ENCODE measurements around the gene IDH3A. TPM values are rescaled to one million over a fixed set of nuclear protein-coding genes. Genes with fewer than 3 reads are reported as not detected.

Gene IDH3A
- total RNA-seq, 1 experiment from 2014 or later, result 112 TPM

GRCh38 chr15:78110096-78110495 is 39.1 kb upstream of the IDH3A start:
- no peak for DNase-seq (ENCODE audit: low spot score)
- Histone ChIP-seq H3K4me3 (ENCODE audit: low read depth, low read length, poor library complexity, severe bottlenecking) (no peak overlapping the region), H3K27me3 (replicated peaks; ENCODE audit: insufficient read depth, low read depth, low read length, poor library complexity) (no peaks in the 10 kb centered on the region), H3K36me3 (ENCODE audit: insufficient read depth, low read length, poor library complexity, severe bottlenecking) (no peaks in the 10 kb centered on the region), H3K27ac (ENCODE audit: low read depth, low read length, poor library complexity, severe bottlenecking) (no peak overlapping the region), H3K9me3 (ENCODE audit: low read depth, low read length, poor library complexity, severe bottlenecking) (no peaks in the 10 kb centered on the region), H3K4me1 (ENCODE audit: insufficient read depth, low read length, poor library complexity, severe bottlenecking) (no peaks in the 10 kb centered on the region)
- TF ChIP-seq EZH2 (IDR thresholded peaks at IDR 0.05; ENCODE audit: borderline replicate concordance, low read depth, low read length, poor library complexity, severe bottlenecking), result no peak
- no peak for TF ChIP-seq CTCF (conservative IDR thresholded peaks at IDR 0.05; ENCODE audit: low read depth, low read length)
- ChIA-PET POLR2A (ENCODE audit: low non-redundant PET) (no interaction called here), CTCF (interaction anchor here (2.1 kb wide), 1 partner anchor 110 kb away, joined by 8 read pairs; no protein-coding TSS in a partner anchor)
- intact Hi-C loops (cut with micrococcal nuclease; ENCODE audit: unreplicated experiment), result no loop called here
- BruUV-seq (replicated peaks), result no TSS peak

GRCh38 chr15:78110916-78111475 is 38.2 kb upstream of the IDH3A start:
- TF ChIP-seq CTCF (conservative IDR thresholded peaks at IDR 0.05; ENCODE audit: low read depth, low read length) (no peak), EZH2 (IDR thresholded peaks at IDR 0.05; ENCODE audit: borderline replicate concordance, low read depth, low read length, poor library complexity, severe bottlenecking) (no peak)
- Histone ChIP-seq H3K9me3 (ENCODE audit: low read depth, low read length, poor library complexity, severe bottlenecking) (no peaks in the 10 kb centered on the region), H3K4me1 (ENCODE audit: insufficient read depth, low read length, poor library complexity, severe bottlenecking) (no peaks in the 10 kb centered on the region), H3K4me3 (ENCODE audit: low read depth, low read length, poor library complexity, severe bottlenecking) (no peak overlapping the region), H3K27me3 (replicated peaks; ENCODE audit: insufficient read depth, low read depth, low read length, poor library complexity) (no peaks in the 10 kb centered on the region), H3K36me3 (ENCODE audit: insufficient read depth, low read length, poor library complexity, severe bottlenecking) (no peaks in the 10 kb centered on the region), H3K27ac (ENCODE audit: low read depth, low read length, poor library complexity, severe bottlenecking) (no peak overlapping the region)
- ChIA-PET POLR2A (ENCODE audit: low non-redundant PET) (no interaction called here), CTCF (interaction anchor here (2.1 kb wide), 1 partner anchor 111 kb away, joined by 8 read pairs; no protein-coding TSS in a partner anchor)
- no peak for DNase-seq (ENCODE audit: low spot score)
- BruUV-seq (replicated peaks), result no TSS peak
- intact Hi-C loops (cut with micrococcal nuclease; ENCODE audit: unreplicated experiment), result no loop called here

- POLR2A ChIA-PET (ENCODE audit: low non-redundant PET), result no interaction called here
Measured at GRCh38 chr15:78111788-78112187, 37.4 kb upstream of the IDH3A start.

More at GRCh38 chr15:78111788-78112187, 37.4 kb upstream of the IDH3A start:
- BruUV-seq (replicated peaks), result no TSS peak
- Histone ChIP-seq H3K9me3 (ENCODE audit: low read depth, low read length, poor library complexity, severe bottlenecking) (no peaks in the 10 kb centered on the region), H3K36me3 (ENCODE audit: insufficient read depth, low read length, poor library complexity, severe bottlenecking) (no peaks in the 10 kb centered on the region), H3K4me1 (ENCODE audit: insufficient read depth, low read length, poor library complexity, severe bottlenecking) (no peaks in the 10 kb centered on the region), H3K4me3 (ENCODE audit: low read depth, low read length, poor library complexity, severe bottlenecking) (no peak overlapping the region), H3K27me3 (replicated peaks; ENCODE audit: insufficient read depth, low read depth, low read length, poor library complexity) (no peaks in the 10 kb centered on the region), H3K27ac (ENCODE audit: low read depth, low read length, poor library complexity, severe bottlenecking) (no peak overlapping the region)
- CTCF ChIA-PET, result no interaction called here
- intact Hi-C loops (cut with micrococcal nuclease; ENCODE audit: unreplicated experiment), result loop anchor here (2.0 kb wide), 1 partner anchor 83 kb away; no protein-coding TSS in a partner anchor
- no peak for DNase-seq (ENCODE audit: low spot score)
- no peak for TF ChIP-seq CTCF (conservative IDR thresholded peaks at IDR 0.05; ENCODE audit: low read depth, low read length)
- TF ChIP-seq EZH2 (IDR thresholded peaks at IDR 0.05; ENCODE audit: borderline replicate concordance, low read depth, low read length, poor library complexity, severe bottlenecking), result no peak

All from A673 (cell line).